ENCODE measurements around the gene RGL1. TPM values are rescaled to one million over a fixed set of nuclear protein-coding genes. Genes with fewer than 3 reads are reported as not detected.
A peak's percentile ranks its signal among the peaks of the same experiment; 100 is the strongest.

The RGL1 gene
- total RNA-seq, 4 donors from 2014 or later: 9.3 to 36.3 (median 16.3) TPM

DNA sequence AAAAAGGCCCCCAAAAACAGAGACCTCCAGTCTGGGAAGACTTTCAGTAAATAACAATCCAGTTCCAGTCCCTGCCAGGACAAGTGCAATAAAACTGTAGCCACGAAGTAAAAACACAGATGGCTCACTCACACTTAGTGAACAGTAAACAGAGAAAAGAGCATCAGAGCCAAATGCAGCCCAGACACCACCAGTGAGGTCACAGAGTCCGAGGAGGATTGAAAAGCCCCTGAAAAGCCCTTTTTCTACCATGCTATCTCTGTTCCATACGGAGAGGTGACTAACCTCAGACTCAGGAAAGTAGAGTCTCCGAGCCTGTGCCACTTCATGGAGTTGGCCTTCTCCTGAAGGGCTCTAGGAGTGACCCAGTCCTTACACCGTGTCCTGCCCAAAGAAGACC, 148.1 kb downstream of the RGL1 start:
- peaks cover 0 to 3% of the 10 kb centered on the region in 2 donors for H3K4me1 ChIP-seq
- DNase-seq: no peak
- no peaks in the 10 kb centered on the region for H3K27me3 ChIP-seq
- H3K9me3 ChIP-seq: no peaks in the 10 kb centered on the region
- H3K4me3 ChIP-seq (replicated peaks in 1 of 3): no peak overlapping the region
- intact Hi-C loops (cut with DNase I): no loop called here
- TF ChIP-seq, protein P1, sequence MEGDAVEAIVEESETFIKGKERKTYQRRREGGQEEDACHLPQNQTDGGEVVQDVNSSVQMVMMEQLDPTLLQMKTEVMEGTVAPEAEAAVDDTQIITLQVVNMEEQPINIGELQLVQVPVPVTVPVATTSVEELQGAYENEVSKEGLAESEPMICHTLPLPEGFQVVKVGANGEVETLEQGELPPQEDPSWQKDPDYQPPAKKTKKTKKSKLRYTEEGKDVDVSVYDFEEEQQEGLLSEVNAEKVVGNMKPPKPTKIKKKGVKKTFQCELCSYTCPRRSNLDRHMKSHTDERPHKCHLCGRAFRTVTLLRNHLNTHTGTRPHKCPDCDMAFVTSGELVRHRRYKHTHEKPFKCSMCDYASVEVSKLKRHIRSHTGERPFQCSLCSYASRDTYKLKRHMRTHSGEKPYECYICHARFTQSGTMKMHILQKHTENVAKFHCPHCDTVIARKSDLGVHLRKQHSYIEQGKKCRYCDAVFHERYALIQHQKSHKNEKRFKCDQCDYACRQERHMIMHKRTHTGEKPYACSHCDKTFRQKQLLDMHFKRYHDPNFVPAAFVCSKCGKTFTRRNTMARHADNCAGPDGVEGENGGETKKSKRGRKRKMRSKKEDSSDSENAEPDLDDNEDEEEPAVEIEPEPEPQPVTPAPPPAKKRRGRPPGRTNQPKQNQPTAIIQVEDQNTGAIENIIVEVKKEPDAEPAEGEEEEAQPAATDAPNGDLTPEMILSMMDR (IDR thresholded peaks at IDR 0.05): no peak
- no peak for TF ChIP-seq POLR2A (IDR thresholded peaks at IDR 0.05)
- WGBS, 2 donors: 52 to 60% methylated on average over 5 of the region's 5 CpGs
- H3K36me3 ChIP-seq: no peaks in the 10 kb centered on the region
- no peak overlapping the region for H3K27ac ChIP-seq

DNA sequence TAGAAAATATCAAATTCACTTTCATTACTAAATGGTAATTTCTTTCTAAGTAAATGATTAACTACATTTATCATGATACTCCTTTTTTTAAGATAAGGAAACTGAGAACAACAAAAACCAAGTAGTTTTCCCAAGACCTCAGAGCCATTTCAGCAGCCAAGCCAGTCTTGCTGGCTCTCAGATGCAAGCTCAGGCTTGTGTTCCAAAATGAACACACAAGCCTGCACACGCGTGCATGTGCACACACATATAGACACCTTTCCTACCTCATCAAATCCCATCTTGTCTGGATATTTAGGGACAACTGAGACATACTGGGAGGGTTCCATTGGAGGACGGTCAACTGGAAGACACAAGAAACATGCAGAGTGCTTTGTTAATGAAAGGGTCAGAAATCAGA, 149.6 kb downstream of the RGL1 start:
- Histone ChIP-seq H3K4me3 (replicated peaks in 1 of 3) (no peak overlapping the region), H3K9me3 (no peaks in the 10 kb centered on the region), H3K36me3 (no peaks in the 10 kb centered on the region), H3K27me3 (no peaks in the 10 kb centered on the region), H3K27ac (no peak overlapping the region), H3K4me1 (peaks cover 0 to 3% of the 10 kb centered on the region in 2 donors)
- no peak for TF ChIP-seq POLR2A (IDR thresholded peaks at IDR 0.05)
- TF ChIP-seq, protein P1 (IDR thresholded peaks at IDR 0.05): no peak
- WGBS, 2 donors: 93 to 96% methylated on average over 3 of the region's 3 CpGs
- intact Hi-C loops (cut with DNase I): no loop called here
- no peak for DNase-seq

DNA sequence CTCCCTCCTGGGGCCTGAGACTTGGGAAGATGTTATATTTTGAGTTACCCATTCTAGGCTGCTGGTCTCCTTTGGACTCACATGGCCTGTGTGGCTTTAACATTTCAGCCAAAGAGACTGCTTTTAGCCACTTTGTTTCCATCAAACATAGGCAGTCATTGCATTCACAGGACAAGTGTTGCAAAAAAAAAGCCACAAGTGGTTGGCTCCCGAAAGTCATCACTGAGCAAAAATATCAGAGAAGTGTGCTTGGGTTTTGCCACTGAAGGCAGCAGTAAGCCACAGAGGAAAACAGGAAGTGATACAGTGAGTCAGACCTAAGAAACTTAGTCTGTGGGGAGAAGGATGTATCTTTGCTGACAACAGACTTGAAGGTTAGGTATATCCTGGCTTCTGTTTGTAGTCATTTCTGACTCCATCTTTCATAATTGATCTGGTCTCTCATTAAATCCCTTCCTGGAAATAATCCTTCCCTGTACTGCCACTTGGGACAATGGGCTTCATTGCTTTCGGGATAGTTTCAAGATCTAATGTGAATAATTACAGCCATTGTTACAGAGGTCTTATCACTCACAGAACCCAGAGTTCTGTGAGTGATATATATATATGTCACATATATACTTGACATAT, 151.8 kb downstream of the RGL1 start:
- H3K27me3 ChIP-seq: no peaks in the 10 kb centered on the region
- H3K4me3 ChIP-seq (replicated peaks in 1 of 3): no peak overlapping the region
- TF ChIP-seq, protein P1 (IDR thresholded peaks at IDR 0.05): no peak
- TF ChIP-seq POLR2A (IDR thresholded peaks at IDR 0.05): no peak
- H3K9me3 ChIP-seq: no peaks in the 10 kb centered on the region
- DNase-seq: no peak
- 70 to 71% methylated on average over 2 of the region's 2 CpGs for WGBS, 2 donors
- peak overlapping the region in 2 of 3 donors; percentile 32 to 45 for H3K27ac ChIP-seq
- H3K36me3 ChIP-seq: no peaks in the 10 kb centered on the region
- intact Hi-C loops (cut with DNase I): no loop called here
- peaks cover 0 to 3% of the 10 kb centered on the region in 2 donors for H3K4me1 ChIP-seq

DNA sequence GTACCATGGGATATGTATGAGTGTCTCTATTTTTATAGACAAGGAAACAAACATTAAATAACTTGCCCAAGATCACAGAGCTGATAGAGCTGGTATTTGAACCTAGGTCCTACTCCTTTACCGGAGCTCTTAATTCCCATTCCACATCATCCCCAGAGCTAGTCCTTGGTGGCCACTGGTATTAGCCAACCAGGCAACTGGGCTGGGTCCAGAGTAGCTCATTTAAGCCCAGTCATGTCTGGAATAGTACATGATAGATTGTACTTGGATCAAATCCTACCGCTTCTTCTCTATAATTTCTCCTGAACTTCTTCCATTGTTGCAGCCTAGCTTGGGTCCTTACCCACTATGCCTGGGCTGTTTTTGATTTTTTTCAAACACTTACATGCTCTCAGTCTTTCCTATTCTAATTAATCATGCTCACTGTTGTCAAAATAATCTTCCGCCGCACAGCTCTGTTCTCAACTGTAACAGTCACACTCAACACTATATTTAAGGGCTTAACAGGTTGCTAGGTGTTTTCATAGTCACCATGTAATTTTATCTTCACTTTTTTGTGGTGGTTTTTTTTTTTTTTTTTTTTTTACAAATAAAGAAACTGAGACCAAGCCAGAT, 152.4 kb downstream of the RGL1 start:
- Histone ChIP-seq H3K9me3 (no peaks in the 10 kb centered on the region), H3K27ac (no peak overlapping the region), H3K36me3 (no peaks in the 10 kb centered on the region), H3K27me3 (no peaks in the 10 kb centered on the region), H3K4me1 (peaks cover 0 to 3% of the 10 kb centered on the region in 2 donors), H3K4me3 (replicated peaks in 1 of 3) (no peak overlapping the region)
- no peak for DNase-seq
- 90 to 93% methylated on average over 4 of the region's 4 CpGs for WGBS, 2 donors
- intact Hi-C loops (cut with DNase I): no loop called here
- TF ChIP-seq, protein P1 (IDR thresholded peaks at IDR 0.05): no peak
- TF ChIP-seq POLR2A (IDR thresholded peaks at IDR 0.05): no peak

DNA sequence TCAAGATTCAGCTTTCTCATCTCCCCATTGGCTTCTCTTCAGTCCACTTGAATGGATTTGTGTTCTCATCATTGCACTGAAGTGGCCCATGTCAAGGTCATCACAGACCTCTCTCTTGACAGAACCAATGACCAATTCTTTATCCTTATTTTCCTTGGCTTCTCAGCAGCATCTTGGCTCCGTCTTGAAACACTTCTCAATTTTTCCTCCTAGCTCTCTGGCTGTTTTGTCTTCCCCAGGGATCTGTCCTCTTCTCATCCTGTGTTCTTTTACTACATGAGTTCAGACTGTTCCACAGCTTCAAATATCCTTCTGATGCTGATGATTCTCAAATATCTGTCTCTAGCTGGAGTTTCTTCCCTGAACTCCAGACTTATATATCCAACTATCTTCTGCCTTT, 154.0 kb downstream of the RGL1 start:
- H3K27me3 ChIP-seq: no peaks in the 10 kb centered on the region
- TF ChIP-seq POLR2A (IDR thresholded peaks at IDR 0.05): no peak
- TF ChIP-seq, protein P1 (IDR thresholded peaks at IDR 0.05): no peak
- no peak for DNase-seq
- intact Hi-C loops (cut with DNase I): no loop called here
- peaks cover 0 to 3% of the 10 kb centered on the region in 2 donors for H3K4me1 ChIP-seq
- no peak overlapping the region for H3K4me3 ChIP-seq (replicated peaks in 1 of 3)
- H3K9me3 ChIP-seq: no peaks in the 10 kb centered on the region
- peak overlapping the region; percentile 37 to 44 (median 38) for H3K27ac ChIP-seq
- H3K36me3 ChIP-seq: no peaks in the 10 kb centered on the region
- 67% methylated on average over 1 of the region's 1 CpG for WGBS, 2 donors
